CD4-positive, alpha-beta T cell treated with Interleukin-1 beta for 1 hour (primary cell): Measurements from ENCODE around the gene PAFAH2.
"Not testable (repeated sequence)": the region's sequence is repeated elsewhere in the genome, so short reads cannot be mapped to it uniquely, and the experiment has no call there.

Experiments
- DNase-seq, 2 donors: peaks; one replicate each; pipeline ENCODE4 v3.0.0-alpha.2; 2020 to 2022

PAFAH2 gene

DNA sequence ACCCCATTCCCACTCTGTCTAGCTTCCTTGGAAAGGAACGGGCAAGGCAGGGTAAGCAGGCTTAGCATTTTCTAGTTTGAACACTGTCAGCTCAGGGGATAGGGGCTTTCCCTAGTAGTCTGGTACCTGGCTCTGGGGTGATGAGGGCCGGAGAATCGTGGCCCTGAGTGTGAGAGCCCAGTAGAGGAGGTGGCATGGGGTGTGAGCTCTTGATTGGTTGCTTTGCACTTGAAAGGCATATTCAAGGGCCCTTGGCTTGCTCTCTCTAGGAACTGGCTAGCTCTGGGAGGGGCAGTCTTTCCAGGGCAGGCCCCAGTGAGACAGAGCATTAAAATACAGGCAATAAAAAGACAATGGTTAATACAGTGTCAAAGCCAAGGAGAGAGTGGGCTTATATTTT lies 13.0 kb upstream of the PAFAH2 start:
- no peak for DNase-seq

DNA sequence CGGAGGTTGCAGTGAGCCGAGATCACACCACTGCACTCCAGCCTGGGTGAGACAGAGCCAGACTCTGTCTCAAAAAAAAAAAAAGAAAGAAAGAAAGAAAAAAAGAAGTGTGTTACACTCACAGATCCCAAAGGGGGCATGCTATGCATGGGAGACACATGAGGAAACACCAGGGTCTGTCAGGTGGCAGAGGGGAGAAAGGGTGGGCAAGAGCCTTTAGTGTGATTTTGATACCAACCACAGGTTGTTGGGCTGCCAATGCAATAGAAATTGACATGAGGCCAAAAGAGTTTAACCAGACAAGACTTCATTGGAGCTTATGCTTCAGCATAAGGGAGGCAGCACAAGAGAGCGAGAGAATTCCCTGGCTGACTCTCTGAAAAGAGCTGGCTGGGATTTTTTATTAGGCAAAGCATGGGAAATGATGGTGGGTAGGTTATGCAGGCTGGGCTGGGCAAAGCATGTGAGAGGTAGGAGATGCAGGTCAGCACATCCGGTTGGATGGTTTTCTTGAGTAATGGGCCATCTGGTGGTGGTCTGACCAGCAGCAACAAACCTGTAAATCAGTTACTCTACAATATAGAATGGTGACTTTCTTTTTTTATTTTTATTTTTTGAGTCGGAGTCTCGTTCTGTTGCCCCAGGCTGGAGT lies 12.1 kb upstream of the PAFAH2 start:
- DNase-seq: no peak

DNA sequence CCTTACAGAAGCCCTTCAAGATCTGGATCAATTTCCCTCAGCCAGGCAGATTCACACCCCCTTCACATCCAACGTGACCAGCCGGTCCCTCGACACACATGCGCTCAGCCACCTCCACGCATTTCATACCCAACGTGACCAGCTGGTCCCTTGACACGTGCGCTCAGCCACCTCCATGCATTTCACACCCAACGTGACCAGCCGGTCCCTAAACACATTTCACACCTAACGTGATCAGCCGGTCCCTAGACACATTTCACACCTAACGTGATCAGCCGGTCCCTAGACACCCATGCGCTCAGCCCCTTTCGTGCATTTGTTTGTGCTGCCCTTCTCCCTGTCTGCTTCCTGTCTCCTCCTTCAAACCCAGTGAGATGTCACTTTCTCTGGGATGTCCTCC lies 8.8 kb upstream of the PAFAH2 start:
- no peak for DNase-seq

DNA sequence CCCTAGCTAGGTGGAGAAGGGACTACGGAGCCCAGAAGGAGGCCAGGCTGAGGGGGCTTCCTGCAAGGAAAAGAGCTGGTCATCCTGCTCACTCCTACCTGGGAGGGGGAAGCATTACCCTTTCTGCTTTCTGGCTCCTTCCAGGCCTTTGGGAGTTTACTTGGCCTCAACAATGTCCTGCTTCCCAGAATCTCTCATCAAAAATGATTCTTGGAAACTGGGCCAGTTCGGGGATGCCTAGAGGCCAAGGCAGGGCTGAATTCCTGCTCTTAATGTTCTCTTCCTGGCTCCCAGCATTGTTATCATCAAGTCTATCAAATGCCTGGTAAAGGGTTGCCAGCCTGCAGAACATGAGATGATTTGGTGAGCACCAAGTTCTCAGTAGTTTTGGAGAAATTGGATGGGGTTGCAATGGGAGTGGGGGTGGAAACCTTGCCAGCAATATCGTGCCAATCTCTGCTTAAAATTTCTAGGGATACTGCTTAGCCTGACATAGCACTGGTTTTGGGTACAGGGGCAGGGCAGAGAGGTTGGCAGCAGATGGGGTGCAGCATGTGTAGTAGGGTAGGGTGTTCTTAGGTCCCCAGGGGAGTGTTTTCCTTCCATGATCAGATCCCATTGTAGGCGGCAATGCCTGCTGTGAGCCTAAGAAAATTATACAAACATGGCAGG lies 7.7 kb upstream of the PAFAH2 start:
- DNase-seq: no peak

DNA sequence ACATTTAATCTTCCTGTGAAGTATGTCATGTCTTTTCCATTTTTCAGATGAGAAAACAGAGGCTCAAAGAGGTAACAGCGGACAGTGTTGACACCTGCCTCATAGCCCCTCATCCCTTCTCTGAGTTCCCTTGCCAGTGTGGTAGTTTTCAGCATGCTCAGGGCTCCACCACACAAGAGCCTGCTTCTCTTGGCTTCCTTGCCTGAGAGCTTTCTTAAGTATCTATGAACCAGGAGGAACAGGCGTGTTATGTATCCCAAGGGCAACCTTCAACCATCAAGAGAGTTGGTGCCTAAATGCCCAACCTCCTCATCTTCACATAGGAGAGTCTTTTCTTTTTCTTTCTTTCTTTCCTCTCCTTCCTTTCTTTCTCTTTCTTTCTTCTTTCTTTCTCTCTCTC lies 5.9 kb upstream of the PAFAH2 start:
- DNase-seq: no peak

DNA sequence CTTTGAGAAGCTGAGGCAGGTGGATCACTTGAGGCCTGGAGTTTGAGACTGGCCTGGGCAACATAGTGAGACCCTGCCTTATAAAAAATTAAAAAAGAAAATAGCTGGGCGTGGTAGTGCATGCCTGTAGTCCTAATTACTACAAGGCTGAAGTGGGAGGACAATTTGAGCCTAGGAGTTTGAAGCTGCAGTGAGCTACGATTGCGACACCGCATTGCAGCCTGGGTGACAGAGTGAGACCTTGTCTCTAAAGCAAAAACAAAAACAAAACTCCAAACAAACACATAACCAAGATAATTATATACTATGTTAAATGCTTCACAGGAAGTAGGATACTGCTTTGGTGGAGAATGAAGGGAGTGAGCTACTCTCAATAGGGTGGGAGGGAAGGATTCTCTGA lies 5.4 kb upstream of the PAFAH2 start:
- no peak for DNase-seq

DNA sequence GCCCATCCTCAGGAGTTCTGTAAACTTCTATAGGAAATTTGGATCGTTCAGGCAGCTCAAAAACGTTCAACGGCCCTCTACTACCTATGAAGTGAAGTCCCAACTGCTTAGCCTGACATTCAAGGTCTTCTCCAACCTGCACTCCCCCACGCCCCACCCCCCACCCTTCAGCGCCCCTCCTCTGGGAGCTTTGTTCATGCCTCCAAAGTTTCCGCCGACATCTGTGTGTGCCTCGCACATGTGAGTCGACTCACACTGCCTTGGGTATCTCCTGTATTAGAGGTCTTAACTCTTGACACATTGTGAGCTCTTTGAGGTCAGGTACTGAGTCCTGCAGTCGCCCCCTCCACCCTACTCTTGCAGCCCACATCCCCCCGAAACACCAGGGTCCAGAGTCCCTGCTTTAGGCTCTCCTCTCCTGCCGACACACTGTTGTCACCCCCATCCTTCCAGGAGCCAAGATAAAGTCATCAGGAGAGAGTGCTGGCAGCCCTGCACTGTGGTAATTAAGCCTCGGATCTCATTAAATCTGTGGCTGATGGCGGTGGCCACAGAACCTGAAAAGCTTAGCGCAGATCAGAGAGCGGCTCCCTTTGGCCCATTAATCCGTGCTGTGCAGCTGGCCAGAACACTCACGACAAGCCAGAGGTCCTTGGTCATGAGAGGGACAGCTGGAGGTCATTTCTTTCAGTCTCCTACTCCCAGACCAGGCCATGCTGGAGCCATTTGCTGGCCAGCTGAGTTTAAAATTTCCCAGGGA lies 1.4 kb upstream of the PAFAH2 start:
- DNase-seq: no peak

DNA sequence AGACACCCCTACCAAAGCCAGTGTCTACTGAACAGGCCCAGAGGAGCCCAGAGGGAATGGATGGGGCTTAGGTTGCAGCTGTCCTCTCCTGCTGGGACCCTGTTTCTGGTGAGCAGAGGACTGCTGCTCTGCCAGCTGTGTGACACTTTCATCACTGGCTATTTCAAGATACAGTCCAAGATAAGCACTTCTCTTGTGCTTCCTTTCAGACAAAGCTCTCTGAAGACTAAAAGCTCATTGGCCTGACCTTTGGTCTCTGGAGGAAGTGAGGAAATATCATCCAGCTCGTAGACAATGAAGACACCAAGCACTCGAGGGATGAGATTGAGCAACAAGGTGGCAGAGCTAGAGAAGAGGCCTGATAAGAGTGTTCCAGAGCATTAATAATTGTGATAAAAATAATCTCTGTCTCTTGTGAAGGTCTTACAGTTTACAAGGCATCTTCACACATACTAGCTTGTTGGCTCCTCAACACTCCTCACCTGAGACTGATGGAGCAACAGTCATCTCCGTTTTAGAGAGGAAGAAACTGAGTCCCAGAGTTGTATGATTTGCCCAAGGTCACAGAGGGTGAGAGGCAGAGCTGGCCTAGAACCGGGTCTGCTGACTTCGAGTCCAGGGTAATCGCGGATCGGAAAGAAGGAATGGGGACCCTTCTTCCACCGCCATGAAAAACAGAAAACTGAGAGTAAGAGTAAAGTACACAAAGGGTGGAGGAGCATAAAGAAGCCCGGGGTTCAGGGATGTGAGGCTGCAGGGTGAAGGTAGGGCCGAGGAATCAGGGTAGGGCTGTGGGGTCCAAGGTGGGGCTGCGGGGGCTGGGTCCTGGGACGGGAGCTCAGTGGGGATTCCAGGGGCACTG lies 666 bp downstream of the PAFAH2 start:
- peak; percentile 32 to 33 for DNase-seq

DNA sequence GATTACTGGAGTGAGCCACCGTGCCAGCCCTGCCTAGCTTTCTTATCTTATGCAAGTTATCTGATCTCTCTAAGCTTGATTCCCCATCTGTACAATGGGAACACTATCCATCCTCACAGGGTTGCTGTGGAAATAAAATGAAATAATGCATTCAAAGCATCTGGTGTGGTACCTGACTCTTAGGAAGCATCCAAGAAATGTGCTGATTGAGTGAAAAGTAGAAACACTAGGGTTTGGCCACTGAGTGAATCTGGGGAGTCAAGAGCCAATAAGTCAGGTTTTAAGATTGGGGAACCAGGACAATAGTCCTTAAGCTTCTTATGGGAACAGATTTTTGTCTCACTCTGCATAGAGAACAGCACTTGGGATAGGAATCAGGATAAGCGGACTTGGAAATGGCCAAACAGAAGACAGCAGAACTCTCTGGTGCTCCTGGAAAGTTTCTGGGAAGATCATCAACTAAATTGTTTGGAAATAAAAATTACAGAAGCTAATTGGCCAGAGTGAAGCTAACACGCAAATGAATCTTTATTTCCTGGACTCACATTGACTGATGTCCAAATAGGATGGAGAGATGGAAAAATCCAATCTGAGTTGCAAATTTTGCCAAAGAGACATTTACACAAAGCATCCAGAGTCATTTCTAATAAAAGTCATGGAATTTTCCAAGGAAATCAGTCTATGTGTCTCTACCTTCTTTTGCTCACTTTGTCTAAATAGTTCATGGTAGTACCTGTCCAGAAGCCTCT lies 3.3 kb downstream of the PAFAH2 start:
- DNase-seq: no peak

DNA sequence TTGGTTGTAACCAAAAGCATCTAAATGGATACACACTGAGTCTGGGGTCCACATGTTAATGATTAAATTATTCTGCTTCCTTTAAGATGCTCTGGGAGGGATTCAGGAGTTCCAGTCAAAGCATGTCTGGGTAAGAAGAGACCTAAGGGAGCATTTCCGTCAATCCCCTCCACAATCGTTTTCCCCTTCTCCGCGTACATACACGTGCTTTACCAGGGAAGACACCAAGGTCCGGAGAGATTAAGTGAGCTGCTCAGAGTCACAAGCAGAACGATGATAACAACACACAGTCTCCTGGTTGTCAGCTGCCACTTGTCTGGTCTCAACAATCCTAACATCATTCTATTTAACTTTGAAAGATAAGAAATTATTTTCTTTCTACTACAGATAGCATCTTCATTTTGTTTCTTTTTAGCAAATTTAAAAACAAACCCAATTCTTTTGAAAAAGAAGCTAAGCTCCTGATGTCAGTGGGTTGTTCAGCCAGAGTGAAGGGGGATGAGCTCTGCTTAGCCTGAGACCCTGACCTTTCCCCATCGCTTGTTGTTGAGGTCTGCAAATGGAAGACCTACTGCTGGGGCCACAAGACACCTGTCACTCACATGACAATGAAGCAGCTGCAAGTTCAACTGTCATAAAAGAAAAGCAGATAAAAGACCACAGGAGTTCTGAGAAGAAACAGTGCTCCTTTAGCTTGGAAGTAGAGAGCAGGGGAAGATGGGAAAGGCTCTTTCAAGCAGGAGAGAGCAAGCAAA lies 4.5 kb downstream of the PAFAH2 start:
- DNase-seq: no peak

DNA sequence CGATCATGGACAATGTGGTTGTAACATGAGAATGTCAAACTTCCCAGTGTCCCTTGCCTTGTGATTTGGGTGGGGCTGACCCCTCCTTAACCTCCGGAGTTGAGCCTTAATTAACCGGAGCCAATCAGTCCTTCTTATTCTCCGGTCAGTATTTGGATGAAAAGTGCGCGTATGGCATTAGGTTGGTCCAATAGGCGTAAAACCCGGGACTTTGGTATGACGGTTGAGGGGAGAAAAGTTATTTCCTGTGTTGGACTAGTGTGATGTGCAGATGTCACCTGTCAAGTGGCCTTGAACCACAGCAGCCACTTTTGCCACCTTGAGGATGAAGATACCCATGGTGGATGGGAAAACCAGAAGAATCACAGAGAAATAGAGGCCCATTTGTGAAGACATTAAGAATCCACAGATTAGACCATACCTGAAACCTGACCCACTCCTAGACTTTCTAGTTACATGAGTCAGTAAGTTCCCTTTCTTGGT lies 5.1 kb downstream of the PAFAH2 start:
- DNase-seq: no peak

DNA sequence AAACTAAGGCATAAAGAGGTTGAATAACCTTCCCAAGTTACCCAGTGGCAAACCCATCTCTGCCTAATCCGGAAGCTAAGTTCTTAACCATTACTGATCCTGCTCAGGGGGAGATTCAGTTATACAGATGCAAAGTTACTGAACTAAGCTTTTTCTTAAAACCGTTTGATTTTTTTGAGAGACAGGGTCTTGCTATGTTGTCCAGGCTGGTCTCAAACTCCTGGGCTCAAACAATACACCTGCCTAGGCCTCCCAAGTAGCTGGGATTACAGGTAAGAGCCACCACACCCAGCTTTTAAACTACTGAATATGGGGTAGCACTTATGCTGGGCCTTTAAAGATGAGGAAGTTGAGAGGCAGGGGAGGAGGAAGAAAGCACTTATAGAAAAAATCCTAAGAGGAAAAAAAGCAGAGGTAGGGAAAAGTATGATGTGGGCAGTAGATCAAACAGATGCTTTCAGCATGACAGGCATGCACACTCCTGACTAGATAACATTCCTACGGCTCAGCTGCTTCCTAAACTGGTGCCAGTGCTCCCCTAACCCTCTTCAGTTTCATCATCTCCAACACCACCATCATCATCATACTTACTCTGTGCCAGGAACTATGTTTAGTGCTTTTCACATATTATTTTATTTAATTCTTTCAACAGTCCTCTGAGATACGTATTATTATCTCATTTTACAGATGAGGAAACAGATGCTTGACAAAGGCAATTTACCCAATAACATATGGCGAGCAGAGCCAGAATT lies 5.8 kb downstream of the PAFAH2 start:
- no peak for DNase-seq

DNA sequence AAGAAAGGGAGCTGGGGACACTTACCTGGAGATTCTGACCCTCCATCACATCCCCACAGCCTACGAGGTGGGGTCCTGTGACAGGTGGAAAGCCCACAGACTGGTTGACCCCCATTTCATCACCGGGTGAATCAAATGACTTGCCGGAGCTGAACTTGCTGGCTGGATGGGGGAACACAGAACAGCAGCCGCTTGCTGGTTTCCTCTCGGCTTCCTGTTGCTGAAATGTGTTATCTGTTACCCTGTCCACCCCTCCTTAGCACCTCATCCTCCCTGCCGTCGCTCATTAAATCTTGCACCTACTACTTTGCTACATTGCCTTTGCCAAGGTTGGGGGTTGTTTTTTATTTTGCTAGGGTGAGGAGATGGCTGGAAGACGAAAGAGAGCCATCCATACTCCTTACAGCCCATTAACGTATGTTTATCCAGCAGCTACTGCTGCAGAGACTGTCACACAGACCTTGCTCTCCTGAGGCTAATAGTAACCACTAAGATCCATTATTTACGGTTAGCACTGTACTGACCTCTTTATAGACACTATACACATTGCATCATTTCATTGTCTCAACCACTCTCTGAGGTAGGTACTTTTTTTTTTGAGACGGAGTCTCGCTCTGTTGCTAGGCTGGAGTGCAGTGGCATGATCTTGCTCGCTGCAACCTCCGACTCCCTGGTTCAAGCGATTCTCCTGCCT lies 7.0 kb downstream of the PAFAH2 start:
- peak; percentile 54 to 55 for DNase-seq

DNA sequence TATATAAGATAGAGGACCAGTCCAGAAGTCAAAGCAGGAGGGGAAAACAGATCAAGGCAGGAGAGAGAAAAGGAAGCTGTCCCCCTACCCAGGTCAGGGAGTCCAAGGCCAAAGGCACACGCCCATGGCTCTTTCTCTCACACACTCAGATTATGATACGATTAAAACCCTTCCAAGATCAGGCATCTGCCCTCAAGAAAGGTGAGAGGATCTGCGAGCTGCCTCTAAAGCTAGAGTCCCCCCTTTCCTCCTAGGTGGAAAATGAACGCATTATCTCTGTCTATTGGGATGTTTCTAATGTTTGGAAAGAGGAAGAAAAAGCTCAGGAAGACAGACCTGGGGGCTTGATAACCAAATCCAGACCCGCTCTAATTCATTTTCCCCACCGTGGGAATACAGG lies 7.6 kb downstream of the PAFAH2 start:
- no peak for DNase-seq

DNA sequence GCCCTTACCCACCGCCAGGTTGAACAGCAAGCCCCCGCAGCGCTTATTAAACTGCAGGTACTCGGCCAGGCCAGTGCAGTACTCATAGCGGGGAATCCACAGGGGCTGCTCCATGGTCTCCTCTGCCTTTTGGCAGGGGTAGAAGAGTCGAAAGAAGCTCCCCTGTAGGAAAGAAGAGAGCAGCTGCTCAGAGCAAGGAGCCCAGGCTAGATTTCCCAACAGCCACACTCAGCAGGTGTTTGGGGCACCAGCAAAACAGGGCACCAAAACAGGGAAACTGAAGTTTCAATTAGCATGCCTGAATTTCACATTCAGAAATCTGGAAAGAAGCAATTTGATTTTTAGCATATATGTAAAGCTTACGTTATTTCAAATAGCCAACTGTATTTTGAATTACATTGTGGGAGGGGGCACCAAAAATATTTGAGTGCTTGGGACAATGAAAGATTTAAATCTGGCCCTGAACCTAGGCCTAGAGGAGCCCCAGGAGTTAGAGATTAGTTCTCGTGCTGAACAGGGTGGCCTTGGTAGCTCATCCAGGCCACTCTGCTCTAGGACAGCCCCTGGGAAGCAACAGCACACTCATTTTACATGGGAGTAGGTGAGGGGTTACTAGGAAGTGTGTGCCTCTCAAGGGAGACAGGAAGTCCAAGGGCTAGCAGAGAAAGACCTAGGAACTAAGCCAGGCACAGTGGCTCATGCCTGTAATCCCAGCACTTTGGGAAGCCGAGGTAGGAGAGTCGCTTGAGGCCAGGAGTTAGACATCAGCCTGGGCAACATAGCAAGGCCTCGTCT lies 8.2 kb downstream of the PAFAH2 start:
- no peak for DNase-seq

DNA sequence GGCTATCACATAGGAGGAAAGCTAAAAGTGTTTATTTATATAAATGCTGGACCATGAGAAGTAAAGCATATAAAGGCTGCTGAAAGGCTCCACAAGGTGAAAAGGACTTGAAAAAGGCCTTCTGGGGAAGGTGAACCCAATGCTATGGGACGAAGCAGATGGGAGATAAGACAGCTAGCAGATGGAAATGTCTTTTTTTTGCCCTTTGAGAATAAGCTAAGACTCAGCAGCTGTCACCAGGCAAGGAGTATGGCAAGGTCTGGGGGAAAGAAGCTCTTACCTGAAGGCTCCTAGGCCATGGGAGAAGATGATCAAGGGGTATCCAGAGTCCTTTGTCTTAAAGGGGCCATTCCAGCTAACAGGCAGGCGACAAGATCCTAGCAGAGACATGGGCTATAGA lies 9.9 kb downstream of the PAFAH2 start:
- DNase-seq: no peak

DNA sequence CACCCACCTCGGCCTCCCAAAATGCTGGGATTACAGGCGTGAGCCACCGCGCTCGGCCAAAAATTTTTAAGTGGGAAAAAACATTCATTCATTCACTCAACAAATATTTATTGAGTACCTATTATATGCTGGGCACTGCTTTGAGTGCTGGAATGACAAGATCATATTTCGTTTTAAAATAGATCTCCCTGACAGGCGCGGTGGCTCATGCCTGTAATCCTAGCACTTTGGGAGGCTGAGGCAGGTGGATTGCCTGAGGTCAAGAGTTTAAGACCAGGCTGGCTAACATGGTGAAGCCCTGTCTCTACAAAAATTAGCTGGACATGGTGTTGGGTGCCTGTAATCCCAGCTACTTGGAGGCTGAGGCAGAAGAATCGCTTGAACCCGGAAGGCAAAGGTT lies 11.1 kb downstream of the PAFAH2 start:
- DNase-seq: not testable (repeated sequence)

DNA sequence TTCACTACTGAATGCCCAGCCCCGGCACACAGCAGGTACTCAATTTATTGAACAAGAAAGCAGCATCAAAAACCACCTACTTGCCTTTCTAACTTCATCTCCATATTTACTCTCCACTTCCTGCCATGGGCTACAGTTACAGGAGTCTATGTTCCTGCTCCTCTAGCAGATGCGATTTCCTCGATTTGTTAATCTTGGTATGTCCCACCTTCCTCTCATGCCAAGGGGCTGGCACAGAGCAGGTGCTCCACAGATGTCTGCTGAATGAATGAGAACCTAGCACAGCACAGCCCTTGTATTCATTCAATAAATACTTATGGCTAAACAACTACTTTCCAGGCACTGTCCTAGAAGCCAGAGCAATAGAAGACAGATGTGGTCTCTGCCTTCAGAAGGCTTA lies 12.2 kb downstream of the PAFAH2 start:
- DNase-seq: no peak

DNA sequence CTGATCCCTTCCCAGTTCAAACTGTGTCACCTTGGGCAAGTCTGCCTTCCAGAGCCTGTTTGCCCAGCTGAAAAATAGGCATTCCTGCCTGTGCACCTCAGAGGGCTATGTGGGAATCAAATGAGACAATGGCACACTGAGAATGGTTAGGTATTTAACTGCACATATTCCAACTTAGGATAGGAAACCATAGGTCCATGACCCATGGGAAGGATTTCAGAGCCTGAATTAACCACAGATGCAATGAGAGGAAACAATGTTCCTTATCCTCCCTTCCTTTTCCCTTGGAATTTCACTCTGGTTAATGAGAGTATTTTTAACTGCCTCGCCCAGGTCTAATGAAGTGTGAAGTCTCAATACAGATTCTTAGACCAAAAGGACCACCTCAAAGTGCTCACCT lies 12.7 kb downstream of the PAFAH2 start:
- no peak for DNase-seq
